GM18873 (cell line): ENCODE measurements around the gene LRRD1.
"Not testable (repeated sequence)": the region's sequence is repeated elsewhere in the genome, so short reads cannot be mapped to it uniquely, and the experiment has no call there.

Experiments
- ATAC-seq: cut with Tn5 transposase; IDR thresholded peaks from one replicate; pipeline ENCODE4 v1.9.1; 2021; ENCODE audit warnings: mild to moderate bottlenecking, moderate library complexity, moderate number of reproducible peaks; ENCODE audit not compliant: unreplicated experiment, low FRiP score

Gene LRRD1

DNA sequence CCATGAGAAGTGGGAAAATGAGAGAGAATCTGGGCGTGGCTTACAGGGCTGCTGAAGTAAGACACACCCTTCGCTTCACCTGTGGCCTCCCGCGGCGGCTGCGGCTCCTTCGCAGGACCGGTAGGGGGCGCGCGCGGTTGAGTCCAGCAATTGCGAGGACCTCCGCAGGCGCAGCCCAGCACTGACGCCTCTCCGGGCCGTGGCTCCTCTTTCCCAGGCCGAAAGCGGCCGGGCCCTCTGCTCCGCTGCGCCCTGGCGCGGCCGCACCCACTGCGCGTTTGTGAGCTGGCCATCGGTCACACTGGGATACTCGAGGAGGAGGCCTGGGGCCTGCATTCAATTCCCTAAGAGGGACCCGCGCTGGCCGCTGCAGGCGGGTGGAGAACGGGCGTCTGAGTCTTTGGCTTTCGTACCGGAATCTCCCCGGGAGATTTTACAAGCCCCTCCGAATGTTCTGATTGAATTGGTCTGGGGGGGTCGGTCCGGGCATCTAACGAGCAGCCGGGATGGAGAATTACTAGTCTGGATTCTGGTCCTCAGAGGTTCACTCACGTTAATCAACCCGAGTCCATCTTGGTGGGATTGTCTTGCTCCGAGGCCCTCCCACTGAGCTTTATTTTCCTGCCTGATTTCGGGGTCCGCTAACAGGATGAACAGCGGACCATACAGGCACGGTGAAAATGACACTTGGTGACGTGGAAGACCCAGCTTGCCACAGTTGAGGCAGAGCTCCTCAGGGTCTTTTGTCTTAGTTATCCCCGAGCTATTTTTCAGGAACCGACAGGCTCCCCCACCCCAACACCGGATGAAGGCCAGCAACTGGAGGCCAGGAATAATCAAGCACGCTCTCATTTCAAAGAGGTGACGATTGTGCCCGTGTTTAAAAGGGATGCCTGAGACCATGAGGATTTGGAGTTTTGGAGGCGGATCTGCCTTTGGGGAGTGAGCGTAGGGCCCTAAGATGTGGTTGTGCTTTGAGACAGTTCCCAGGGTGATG, at the start of gene LRRD1:
TSS of gene LRRD1 (minus strand) at position 215 of the 997 bp plus-strand sequence. CDS start 13,940 bp downstream, outside the sequence.
- peak; percentile 94 for ATAC-seq

DNA sequence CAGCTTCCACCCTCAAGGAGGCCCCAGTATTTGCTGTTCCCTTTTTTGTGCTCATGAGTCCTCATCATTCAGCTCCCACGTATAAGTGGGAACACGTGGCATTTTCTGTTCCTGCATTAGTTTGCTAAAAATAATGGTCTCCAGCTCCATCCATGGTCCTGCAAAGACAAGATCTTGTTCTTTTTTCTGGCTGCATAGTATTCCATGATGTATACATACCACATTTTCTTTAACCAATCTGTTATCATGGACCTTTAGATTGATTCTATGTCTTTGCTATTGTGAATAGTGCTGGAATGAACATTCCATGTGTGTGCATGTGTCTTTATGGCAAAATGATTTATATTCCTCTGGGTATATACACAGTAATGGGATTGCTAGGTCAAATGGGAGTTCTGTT, 49.8 kb upstream of the LRRD1 start:
- ATAC-seq = no peak

DNA sequence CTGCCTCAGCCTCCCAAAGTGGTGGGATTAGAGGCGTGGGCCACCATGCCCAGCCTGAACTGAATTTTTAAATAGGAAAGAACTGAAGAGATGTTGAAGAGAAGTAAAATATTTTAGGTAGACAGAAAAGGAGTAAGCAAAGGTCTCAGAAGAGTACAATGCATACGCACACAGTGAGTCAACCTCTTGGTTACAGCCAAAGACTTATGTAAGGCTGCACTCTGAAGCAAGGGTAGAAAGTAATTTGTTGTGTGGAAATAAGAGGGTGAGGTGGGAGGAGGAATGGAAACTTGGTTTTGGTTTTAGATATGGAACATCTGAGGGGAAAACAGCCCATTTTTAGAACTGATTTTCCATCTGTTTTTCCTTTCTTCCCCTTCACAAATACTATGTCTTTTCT, 49.2 kb upstream of the LRRD1 start:
- ATAC-seq = no peak

DNA sequence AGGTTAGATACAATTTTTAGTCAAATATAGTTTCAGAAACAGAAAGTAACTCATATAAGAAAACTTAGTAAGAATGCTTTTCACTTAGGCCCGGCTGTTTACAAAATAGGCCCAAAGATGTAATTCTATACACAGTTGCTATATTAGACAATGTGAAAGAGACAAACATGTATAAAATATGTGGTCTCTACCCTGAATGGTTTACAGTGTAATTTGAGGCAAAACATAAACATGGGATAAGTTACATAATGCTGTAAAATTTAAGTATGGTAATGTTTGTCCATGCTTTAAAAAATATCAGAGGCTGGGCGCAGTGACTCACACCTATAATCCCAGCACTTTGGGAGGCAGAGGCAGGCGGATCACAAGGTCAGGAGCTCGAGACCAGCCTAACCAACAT, 48.0 kb upstream of the LRRD1 start:
- no peak for ATAC-seq

DNA sequence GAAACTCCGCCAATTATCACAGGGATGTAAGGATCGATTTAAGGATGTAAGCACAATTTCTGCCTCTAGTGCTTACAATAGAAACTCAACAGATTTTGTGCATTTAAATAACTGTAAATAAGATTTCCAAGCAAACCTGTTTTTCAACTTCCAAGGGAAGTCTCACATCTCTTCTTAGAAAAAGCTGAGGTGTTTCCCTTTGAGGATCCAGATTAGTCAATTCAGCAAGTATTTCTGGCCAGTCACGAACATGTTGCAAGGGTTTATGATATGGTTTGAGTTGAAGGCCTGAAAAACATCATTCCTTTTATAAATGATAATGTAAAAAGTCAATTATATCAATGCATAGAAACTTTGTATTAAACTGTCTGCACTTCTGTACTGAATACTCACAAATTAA, 42.8 kb upstream of the LRRD1 start:
- ATAC-seq = no peak

DNA sequence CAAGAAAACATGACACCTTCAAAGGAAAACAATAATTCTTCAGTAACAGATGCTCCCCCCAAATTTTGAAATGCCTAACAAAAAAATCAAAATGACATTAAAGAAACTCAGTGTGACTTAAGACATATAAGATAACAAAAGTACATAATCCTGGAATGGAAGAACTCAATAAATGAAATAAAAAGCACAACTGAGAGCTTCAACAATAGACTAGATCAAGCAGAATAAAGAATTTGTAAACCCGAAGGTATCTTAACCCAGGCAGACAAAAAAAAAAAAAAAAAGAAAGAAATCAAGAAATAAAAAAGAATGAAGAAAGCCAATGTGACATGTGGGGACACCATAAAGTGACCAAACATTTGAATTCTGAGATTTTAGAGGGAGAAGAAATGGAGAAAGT, 27.7 kb upstream of the LRRD1 start:
- ATAC-seq = no peak

DNA sequence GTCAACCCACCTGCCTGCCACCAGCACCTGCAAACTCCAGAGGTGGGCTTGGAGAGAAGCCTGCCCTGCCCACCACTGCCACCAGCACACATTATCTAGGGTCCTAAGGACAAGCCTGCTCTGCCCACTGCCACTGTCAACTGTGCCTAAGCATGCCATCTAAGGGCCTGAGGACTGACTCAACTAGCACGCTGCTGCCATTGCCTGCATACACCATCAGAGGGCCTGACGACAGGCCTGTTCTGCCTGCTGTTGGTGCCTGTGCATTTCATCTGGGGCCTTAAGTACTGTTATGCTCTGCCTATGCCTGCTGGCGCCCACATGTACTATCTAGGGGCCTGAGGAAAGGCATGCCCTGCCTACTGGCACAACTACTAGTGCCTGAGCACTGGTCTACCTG, 27.0 kb upstream of the LRRD1 start:
- ATAC-seq = no peak

DNA sequence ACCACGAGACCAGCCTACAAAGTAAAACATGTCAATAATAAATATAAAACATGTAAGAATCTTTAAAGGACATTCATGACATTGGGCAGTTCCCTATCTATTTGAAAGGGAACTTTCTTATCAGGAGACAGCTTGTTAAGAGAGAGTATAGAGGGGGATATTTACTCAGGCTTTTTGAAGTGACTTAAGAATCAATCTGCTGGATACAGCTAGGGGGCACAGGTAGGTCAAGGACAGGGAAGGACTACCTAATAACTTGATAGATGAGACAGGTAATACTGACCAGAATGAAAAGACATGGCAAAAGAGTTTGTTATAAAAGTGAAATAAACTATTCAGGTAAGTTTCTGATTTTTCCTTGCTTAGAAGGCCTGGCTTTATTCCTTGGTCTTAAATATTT, 21.8 kb upstream of the LRRD1 start:
- no peak for ATAC-seq

DNA sequence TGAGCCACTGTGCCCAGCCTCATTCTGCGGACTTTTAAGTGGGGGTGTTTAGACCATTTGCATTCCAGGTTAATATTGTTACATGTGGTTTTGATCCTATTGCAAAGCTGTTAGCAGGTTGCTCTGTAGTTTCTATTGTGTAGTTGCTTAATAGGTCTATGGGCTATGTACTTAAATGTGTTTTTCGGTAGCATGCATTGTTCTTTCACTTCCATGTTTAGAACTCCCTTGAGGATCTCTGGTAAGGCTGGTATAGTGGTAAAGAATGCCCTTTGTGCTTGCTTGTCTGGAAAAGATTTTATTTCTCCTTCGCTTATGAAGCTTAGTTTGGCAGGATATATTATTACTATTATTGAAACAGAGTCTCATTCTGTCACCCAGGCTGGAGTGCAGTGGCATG, 13.4 kb upstream of the LRRD1 start:
- ATAC-seq = no peak

DNA sequence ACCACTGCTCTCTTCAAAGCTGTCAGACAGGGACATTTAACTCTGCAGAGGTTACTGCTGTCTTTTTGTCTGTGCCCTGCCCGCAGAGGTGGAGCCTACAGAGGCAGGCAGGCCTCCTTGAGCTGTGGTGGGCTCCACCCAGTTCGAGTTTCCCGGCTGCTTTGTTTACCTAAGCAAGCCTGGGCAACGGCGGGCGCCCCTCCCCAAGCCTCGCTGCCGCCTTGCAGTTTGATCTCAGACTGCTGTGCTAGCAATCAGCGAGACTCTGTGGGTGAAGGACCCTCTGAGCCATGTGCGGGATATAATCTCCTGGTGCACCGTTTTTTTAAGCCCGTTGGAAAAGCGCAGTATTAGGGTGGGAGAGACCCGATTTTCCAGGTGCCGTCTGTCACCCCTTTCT, 10.3 kb upstream of the LRRD1 start:
- not testable (repeated sequence) for ATAC-seq

DNA sequence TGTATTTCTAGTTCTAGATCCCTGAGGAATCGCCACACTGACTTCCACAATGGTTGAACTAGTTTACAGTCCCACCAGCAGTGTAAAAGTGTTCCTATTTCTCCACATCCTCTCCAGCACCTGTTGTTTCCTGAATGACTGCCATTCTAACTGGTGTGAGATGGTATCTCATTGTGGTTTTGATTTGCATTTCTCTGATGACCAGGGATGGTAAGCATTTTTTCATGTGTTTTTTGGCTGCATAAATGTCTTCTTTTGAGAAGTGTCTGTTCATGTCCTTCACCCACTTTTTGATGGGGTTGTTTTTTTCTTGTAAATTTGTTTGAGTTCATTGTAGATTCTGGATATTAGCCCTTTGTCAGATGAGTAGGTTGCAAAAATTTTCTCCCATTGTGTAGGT, 5.4 kb upstream of the LRRD1 start:
- not testable (repeated sequence) for ATAC-seq

DNA sequence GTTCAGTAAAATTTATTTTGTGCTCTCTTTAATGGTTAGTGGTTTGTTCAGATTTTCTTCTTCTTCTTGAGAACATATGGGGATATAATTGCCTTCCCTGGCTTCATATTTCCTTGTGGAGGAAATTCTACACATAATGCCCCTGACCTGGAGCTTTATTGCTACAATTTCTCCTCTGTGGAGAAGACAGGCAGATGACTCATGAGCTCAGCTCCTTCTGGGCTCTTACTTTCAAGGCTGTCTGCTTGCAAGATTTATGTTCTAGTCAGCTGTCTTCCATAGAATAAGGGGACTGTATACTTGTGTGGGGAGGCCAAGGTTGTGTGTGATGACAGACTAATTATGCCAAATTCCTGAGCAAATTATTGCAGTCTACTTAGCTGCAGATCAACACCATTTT, 1.6 kb downstream of the LRRD1 start:
- no peak for ATAC-seq

DNA sequence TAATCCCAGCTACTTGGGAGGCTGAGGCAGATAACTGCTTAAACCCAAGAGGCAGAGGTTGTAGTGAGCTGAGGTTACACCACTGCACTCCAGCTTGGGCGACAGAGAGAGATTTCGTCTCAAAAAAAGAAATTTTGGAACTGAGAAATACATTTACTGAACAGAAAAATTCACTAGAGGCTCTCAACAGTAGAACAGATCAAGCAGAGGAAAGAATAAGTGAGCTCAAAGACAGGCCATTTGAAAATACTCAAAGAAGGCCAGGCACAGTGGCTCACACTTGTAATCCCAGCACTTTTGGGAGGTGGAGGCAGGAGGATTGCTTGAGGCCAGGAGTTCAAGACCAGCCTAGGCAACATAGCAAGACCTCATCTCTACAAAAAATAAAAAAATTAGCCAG, 9.4 kb downstream of the LRRD1 start:
- ATAC-seq = not testable (repeated sequence)

DNA sequence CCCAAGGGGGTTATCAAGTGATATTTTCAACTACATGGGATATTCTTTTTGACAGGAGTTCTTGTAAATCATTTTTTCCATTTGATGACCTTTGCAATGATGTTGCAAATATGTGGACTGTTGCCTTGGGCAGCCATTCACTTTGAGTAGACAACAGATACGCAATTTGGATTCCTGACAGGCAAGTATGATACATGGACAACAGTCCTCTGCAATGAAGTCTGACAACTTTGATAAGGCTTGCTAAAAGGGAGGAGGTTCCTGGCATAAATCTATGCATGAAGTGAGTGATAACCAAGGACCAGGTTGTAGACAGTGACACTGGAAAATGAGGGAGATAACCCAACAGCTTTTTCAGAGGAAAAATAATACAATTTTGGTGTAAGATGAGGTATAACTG, 17.7 kb downstream of the LRRD1 start:
- ATAC-seq = no peak

DNA sequence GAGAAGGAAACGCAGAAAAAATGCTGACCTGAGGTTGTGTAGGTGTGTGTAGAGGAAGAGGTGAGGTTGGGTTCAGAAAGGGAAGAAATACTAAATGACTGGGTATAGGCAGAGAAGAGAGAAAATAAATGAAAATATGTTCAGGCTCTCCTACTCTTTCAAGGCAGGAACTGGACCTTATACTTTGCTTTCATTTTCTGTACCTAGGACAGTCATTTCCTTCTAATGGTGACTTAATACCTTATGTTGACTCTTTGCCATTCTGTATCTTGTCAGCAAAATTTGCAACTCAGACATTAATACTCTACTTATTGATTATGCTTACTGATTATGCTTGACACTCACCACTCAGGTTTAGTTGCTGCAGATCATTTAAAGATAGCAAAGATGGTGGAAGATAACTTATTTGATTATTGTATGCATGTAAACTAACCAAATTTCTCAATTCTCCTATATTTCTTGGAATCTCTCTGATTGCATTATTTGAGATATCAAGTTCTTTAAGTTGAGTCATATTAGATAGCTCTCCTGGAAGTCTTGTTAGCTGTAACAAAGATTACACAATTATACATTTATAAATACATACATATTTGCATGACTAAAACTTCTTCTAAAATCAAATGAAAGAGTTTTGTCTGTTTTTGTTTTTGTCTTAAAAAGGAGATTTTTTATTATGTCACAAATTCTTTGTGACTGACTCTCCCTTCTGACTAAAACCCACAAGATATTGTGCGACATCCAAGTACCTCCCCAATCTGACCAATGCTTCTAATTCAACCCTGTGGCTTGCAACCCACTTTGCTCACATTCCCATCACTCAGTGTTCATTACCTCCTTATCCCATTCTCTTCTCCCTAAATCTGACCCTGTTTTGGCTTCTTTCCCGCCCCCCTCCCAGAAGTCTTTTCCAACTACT, 20.0 kb downstream of the LRRD1 start:
- no peak for ATAC-seq

DNA sequence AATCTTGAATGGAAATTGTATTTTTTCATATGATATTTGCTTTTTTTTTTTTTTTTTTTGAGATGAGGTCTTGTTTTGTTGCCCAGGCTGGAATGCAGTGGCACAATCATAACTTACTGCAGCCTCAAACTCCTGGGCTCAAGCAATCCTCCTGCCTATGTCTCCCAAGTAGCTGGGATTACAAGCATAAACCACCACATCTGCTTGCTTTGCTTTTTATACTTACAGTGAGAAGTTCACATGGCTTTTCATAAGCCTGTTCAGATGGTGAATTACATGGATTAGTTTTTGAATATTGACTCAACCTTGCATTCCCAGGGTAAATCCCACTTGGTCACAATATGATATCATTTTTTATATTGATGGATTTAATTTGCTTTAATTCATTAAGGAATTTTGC, 22.0 kb downstream of the LRRD1 start:
- no peak for ATAC-seq

DNA sequence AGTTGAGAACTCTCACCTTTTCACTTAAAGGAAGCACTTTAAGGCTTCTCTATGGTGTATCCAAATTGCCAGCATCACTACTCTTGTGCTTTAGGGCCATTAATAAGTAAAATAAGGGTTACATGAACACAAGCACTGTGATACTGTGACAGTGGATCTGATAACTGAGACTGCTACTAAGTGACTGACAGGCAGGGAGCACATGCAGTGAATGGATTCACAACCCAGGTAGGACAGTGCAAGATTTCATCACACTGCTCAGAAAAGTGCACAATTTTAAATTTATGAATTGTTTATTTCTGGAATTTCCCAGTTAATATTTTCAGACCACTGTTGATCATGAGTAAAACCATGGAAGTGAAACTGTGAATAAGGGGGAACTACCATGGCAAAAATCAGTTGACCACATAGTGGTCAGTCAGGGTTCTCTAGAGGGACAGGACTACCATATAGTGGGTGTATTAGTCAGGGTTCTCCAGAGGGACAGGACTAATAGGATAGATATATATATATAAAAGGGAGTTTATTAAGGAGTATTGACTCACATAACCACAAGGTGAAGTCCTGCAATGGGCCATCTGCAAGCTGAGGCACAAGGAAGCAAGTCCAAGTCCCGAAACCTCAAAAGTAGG, 23.7 kb downstream of the LRRD1 start:
- no peak for ATAC-seq

DNA sequence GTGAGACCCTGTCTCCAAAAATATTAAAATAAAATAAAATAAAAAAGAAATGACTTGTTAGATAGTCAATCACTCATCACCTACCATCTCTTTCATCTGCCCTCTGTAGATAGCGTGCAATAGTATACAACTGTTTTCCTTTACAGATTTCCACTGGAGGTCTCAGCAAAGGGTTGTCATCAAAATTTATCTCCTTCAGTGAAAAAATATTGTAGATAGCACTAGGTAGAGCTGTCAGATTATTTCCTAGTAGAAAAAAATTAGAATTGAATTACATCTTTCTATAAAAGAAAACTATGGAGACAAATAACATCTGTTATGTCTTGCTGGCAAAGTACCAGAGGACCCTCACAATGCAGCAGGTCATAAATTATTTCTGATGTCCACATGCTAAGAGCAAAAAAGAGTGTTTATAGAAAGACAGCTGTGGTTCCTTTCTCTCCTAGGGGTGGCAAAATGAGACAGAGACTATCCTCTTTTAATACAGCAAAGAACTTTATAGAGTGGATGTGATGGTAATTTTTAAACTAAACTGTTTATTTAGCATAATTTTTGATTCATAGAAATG, 28.4 kb downstream of the LRRD1 start:
- ATAC-seq = no peak

DNA sequence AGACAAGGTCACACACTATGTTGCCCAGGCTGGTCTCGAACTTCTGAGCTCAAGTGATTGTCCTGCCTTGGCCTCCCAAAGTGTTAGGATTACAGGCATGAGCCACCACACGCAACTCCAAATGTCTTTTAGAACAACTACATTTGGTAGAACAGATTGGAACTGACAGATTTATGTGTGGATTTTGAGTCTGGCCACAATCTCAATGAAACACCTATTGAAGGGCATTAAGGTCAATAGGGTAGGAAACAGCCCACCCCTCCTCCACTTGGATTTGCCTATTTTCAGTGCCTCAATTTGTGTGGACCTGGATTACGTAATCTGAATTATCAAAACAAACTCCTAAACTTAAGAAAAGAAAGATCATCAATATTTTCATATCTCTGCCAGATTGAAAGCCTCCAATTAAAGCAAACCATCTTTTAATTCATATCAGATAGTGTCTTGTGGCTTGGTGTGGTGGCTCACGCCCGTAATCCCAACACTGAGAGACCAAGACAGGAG, 29.2 kb downstream of the LRRD1 start:
- no peak for ATAC-seq

DNA sequence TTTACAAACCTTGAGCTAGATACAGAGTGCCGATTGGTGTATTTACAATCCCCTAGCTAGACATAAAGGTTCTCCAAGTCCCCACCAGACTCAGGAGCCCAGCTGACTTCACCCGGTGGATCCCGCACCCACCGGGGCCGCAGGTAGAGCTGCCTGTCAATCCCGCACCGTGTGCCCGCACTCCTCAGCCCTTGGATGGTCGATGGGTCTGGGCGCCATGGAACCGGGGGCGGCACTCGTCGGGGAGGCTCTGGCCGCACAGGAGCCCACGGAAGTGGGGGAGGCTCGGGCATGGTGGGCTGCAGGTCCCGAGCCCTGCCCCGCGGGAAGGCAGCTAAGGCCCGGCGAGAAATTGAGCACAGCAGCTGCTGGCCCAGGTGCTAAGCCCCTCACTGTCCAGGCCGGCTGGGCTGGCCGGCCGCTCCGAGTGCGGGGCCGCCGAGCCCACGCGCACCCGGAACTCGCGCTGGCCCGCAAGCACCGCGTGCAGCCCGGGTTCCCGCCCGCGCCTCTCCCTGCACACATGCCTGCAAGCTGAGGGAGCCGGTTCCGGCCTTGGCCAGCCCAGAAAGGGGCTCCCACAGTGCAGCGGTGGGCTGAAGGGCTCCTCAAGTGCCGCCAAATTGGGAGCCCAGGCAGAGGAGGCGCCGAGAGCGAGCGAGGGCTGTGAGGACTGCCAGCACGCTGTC, 35.6 kb downstream of the LRRD1 start:
- ATAC-seq = not testable (repeated sequence)
